Endothelial cell (in vitro differentiated cells): ENCODE measurements around the gene CCDC92. TPM values are rescaled to one million over a fixed set of nuclear protein-coding genes. Genes with fewer than 3 reads are reported as not detected.

Experiments used
- DNase-seq: peaks from one replicate; pipeline ENCODE4 v3.0.0; 2021; ENCODE audit warnings: low spot score
- H3K27ac Mint-ChIP-seq: one replicate; pipeline ENCODE4 v1.8.0; 2021; ENCODE audit warnings: mixed read lengths, inconsistent platforms; ENCODE audit not compliant: unreplicated experiment
- H3K27me3 Mint-ChIP-seq: one replicate; pipeline ENCODE4 v1.8.0; 2021; ENCODE audit warnings: mild to moderate bottlenecking, moderate library complexity, mixed read lengths, inconsistent platforms; ENCODE audit not compliant: unreplicated experiment
- H3K36me3 Mint-ChIP-seq: one replicate; pipeline ENCODE4 v1.8.0; 2021; ENCODE audit warnings: mild to moderate bottlenecking, low read depth, mixed read lengths, inconsistent platforms; ENCODE audit not compliant: unreplicated experiment
- H3K4me1 Mint-ChIP-seq: one replicate; pipeline ENCODE4 v1.8.0; 2021; ENCODE audit warnings: mild to moderate bottlenecking, mixed read lengths, inconsistent platforms; ENCODE audit not compliant: unreplicated experiment
- H3K4me3 Mint-ChIP-seq: one replicate; pipeline ENCODE4 v1.8.0; 2021; ENCODE audit warnings: mild to moderate bottlenecking, mixed read lengths, inconsistent platforms; ENCODE audit not compliant: unreplicated experiment
- H3K9me3 Mint-ChIP-seq: one replicate; pipeline ENCODE4 v1.8.0; 2021; ENCODE audit warnings: mixed read lengths, inconsistent platforms; ENCODE audit not compliant: unreplicated experiment
- total RNA-seq: library from RNA; stranded (reverse); fragmentation: NEBNext Ultra II Directional; extraction: Animal tissue kit (Norgen Biotek cat#: 25700); gene quantifications from one replicate; pipeline ENCODE4 v1.2.1, GENCODE V29; 2021; ENCODE audit not compliant: unreplicated experiment
- TF ChIP-seq, protein P1 (sequence below): fragments of 200-600 bp; sonication (generic); IDR thresholded peaks from one replicate; pipeline ENCODE4 v1.5.0; 2021; ENCODE audit warnings: antibody characterized with exemption; ENCODE audit not compliant: unreplicated experiment

The CCDC92 gene
- total RNA-seq, 1 donor from 2014 or later, result 25.0 TPM

DNA sequence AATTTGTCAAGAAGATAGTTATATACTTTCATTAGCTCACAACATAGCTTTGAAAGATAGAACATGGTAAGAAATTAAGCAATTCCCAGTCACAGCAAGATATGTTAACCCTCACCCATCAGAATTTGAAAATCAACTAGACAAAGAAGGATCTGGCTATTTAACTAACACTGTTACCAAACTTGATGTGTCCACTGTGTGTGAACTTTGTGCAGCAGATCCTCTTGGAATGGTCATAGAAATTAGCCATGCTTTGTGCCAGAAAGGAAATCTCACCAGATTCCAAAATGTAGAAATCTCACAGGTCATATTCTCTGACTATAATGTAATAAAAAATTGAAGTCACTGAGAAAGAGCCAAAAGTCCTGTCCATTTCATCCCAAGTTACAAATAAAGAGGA lies 46.5 kb upstream of the CCDC92 start:
- Mint-ChIP-seq H3K4me1 (peaks cover 14% of the 10 kb centered on the region), H3K27ac (no peak overlapping the region), H3K36me3 (peaks cover 5% of the 10 kb centered on the region), H3K27me3 (peaks cover 4% of the 10 kb centered on the region), H3K4me3 (no peak overlapping the region), H3K9me3 (no peaks in the 10 kb centered on the region)
- DNase-seq, result no peak
- TF ChIP-seq, protein P1, sequence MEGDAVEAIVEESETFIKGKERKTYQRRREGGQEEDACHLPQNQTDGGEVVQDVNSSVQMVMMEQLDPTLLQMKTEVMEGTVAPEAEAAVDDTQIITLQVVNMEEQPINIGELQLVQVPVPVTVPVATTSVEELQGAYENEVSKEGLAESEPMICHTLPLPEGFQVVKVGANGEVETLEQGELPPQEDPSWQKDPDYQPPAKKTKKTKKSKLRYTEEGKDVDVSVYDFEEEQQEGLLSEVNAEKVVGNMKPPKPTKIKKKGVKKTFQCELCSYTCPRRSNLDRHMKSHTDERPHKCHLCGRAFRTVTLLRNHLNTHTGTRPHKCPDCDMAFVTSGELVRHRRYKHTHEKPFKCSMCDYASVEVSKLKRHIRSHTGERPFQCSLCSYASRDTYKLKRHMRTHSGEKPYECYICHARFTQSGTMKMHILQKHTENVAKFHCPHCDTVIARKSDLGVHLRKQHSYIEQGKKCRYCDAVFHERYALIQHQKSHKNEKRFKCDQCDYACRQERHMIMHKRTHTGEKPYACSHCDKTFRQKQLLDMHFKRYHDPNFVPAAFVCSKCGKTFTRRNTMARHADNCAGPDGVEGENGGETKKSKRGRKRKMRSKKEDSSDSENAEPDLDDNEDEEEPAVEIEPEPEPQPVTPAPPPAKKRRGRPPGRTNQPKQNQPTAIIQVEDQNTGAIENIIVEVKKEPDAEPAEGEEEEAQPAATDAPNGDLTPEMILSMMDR, result no peak

DNA sequence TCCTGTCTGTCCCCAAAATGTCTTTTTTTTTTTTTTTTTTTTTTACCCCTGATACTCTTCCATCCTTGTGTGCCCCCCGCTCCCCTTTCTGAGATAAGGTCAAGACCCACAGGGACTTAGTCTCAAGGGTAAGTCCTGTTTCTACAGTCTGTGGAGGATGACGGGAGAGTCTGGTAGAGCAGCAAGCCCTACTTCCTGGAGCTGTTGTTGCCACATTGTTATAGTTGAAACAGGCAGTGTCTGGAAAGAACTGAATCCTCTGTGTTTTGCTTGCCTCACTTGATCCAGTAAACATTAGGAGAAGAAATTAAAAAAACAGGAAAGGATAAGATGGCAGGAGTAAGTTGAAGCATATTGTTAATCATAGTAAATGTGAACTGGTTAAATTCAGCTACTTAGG lies 45.9 kb upstream of the CCDC92 start:
- H3K27ac Mint-ChIP-seq, result peak overlapping the region; percentile 34
- TF ChIP-seq, protein P1, result no peak
- no peak for DNase-seq
- H3K36me3 Mint-ChIP-seq, result peaks cover 4% of the 10 kb centered on the region
- H3K4me3 Mint-ChIP-seq, result no peak overlapping the region
- H3K9me3 Mint-ChIP-seq, result no peaks in the 10 kb centered on the region
- H3K27me3 Mint-ChIP-seq, result peaks cover 4% of the 10 kb centered on the region
- H3K4me1 Mint-ChIP-seq, result peaks cover 12% of the 10 kb centered on the region

DNA sequence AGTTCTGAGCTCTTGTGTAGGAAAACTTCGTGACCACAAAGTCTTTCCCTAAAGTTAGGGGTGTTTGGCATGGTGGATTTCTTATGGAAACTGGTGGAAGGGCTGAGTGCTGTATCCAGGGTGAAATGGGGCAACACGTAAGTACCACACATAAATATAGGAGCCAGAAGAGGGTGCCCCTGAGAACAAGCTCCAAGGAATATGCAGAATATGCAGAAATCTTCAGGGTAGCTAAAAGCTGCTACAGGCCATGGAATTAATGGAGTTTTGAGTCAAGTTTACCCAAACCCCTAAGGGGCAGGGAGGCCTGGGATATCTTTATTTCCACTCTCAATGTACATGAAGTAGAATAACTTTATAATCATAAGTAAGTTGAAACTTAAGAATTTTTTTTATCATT lies 44.4 kb upstream of the CCDC92 start:
- Mint-ChIP-seq H3K9me3 (no peaks in the 10 kb centered on the region), H3K27ac (peak overlapping the region; percentile 9), H3K36me3 (peaks cover 17% of the 10 kb centered on the region), H3K27me3 (peaks cover 4% of the 10 kb centered on the region), H3K4me3 (no peak overlapping the region), H3K4me1 (peaks cover 12% of the 10 kb centered on the region)
- no peak for DNase-seq
- TF ChIP-seq, protein P1, result no peak

DNA sequence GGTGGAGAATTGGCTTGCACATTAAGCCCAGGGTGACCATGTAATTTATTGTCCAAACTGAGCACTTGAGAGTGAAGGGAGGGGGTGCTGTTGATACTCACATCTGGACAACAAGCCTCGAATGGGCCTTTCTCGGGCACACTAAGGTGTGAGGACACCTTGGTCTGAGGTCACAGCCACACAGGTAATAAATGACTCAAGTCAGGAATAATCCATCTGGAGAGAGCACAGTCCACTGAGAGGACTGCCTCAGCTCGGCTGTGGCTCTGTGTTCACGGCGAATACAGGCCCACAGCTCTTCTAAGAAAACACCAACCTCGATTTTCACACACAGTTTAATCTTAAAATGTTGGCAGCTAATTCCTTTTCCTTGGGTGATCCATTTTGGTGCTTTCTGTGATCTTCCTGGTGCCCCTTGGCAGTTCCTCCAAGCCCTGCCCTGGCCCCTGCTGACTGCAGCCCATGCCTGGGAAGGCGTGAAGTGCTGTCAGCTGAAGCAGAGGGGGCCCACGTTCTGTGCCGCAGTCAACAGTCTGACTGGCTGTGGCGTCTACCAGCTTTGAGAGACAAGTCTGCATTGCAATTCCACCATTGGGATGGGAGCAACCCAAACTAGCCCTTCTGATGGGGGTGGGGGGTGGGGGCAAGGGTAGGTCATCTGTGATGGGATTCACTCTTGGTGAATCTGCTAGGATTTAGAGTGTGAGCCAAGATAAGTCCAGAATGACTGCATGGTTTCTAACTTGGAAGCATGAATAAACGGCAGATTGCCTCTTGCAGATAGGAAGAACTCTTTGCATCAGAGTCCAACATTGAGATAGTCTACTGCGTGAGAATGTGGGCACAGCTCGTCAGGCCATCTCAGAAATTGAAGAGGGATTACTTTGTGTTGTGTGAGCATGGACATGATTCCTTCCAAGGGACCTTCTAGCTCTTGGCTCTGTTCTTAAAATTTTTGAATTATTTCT lies 43.1 kb upstream of the CCDC92 start:
- no peak for DNase-seq
- Mint-ChIP-seq H3K36me3 (peaks cover 25% of the 10 kb centered on the region), H3K27ac (no peak overlapping the region)

DNA sequence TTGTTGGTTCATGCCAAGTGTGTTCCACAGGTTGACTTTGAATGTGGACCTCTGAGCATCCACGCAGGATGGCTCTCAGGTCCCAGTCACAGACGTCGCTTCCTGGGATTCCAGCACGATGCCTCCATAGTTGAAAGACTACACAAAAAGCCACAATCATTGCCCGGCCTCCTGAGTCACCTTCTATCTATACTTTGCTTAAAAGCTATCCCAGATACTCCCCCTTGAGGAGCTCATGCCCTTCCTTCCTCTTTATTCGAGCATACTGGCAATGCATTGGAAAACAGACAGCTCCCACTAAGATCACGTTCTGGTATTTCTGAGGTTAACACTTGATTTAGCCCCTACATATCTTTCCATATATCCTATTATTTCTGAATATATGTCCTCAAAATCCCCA lies 40.4 kb upstream of the CCDC92 start:
- Mint-ChIP-seq H3K4me3 (peak overlapping the region; percentile 56), H3K9me3 (no peaks in the 10 kb centered on the region), H3K27me3 (peaks cover 2% of the 10 kb centered on the region), H3K27ac (no peak overlapping the region), H3K36me3 (peaks cover 29% of the 10 kb centered on the region), H3K4me1 (peaks cover 4% of the 10 kb centered on the region)
- DNase-seq, result no peak
- TF ChIP-seq, protein P1, result no peak

More for the DNA sequence above, 43.1 kb upstream of the CCDC92 start:
- Mint-ChIP-seq H3K4me1 (peaks cover 12% of the 10 kb centered on the region), H3K9me3 (no peaks in the 10 kb centered on the region), H3K4me3 (no peak overlapping the region), H3K27me3 (peaks cover 4% of the 10 kb centered on the region)
- TF ChIP-seq, protein P1, result no peak
